ENCODE results near the gene FLCN.

Gene FLCN

GRCh38 chr17:17236295-17237025, 508 bp downstream of the FLCN start:
- H3K27me3 ChIP-seq (ENCODE audit: control insufficient read depth in 1 of 2, insufficient read depth in 2 of 2, low read length in 2 of 2) = no peaks in the 10 kb centered on the region
- peaks cover 2 to 15% of the 10 kb centered on the region in 2 donors for H3K36me3 ChIP-seq (ENCODE audit: control insufficient read depth in 1 of 2, insufficient read depth in 2 of 2, low read length in 2 of 2)
- peak overlapping the region; percentile 49 to 91 for H3K9ac ChIP-seq (ENCODE audit: low read depth in 1 of 2, low read length in 2 of 2)
- peak overlapping the region; percentile 80 to 91 for H3K4me3 ChIP-seq (ENCODE audit: low read depth in 1 of 2, low read length in 2 of 2)
- no peaks in the 10 kb centered on the region for H3K9me3 ChIP-seq (ENCODE audit: control insufficient read depth in 1 of 2, low read length in 2 of 2)
- peak overlapping the region; percentile 95 for H3K27ac ChIP-seq (ENCODE audit: low read depth, low read length)
- peaks cover 22 to 26% of the 10 kb centered on the region in 2 donors for H3K4me1 ChIP-seq (ENCODE audit: control insufficient read depth in 1 of 2, insufficient read depth in 2 of 2, low read length in 2 of 2)

GRCh38 chr17:17235212-17236174, 1.5 kb downstream of the FLCN start:
- Histone ChIP-seq H3K4me3 (ENCODE audit: low read depth in 1 of 2, low read length in 2 of 2) (peak overlapping the region; percentile 80 to 91), H3K4me1 (ENCODE audit: control insufficient read depth in 1 of 2, insufficient read depth in 2 of 2, low read length in 2 of 2) (peaks cover 22 to 27% of the 10 kb centered on the region in 2 donors), H3K27me3 (ENCODE audit: control insufficient read depth in 1 of 2, insufficient read depth in 2 of 2, low read length in 2 of 2) (no peaks in the 10 kb centered on the region)

GRCh38 chr17:17232303-17232621, 4.7 kb downstream of the FLCN start:
- no peak overlapping the region for H3K4me3 ChIP-seq (ENCODE audit: low read depth in 1 of 2, low read length in 2 of 2)
- peaks cover 20 to 57% of the 10 kb centered on the region in 2 donors for H3K36me3 ChIP-seq (ENCODE audit: control insufficient read depth in 1 of 2, insufficient read depth in 2 of 2, low read length in 2 of 2)
- no peaks in the 10 kb centered on the region for H3K27me3 ChIP-seq (ENCODE audit: control insufficient read depth in 1 of 2, insufficient read depth in 2 of 2, low read length in 2 of 2)
- no peak overlapping the region for H3K9ac ChIP-seq (ENCODE audit: low read depth in 1 of 2, low read length in 2 of 2)
- no peak overlapping the region for H3K27ac ChIP-seq (ENCODE audit: low read depth, low read length)
- H3K4me1 ChIP-seq (ENCODE audit: control insufficient read depth in 1 of 2, insufficient read depth in 2 of 2, low read length in 2 of 2) = peaks cover 22 to 27% of the 10 kb centered on the region in 2 donors
- no peaks in the 10 kb centered on the region for H3K9me3 ChIP-seq (ENCODE audit: control insufficient read depth in 1 of 2, low read length in 2 of 2)

More at GRCh38 chr17:17235212-17236174, 1.5 kb downstream of the FLCN start:
- Histone ChIP-seq H3K27ac (ENCODE audit: low read depth, low read length) (no peak overlapping the region), H3K36me3 (ENCODE audit: control insufficient read depth in 1 of 2, insufficient read depth in 2 of 2, low read length in 2 of 2) (peaks cover 6 to 24% of the 10 kb centered on the region in 2 donors), H3K9ac (ENCODE audit: low read depth in 1 of 2, low read length in 2 of 2) (peak overlapping the region; percentile 49 to 91), H3K9me3 (ENCODE audit: control insufficient read depth in 1 of 2, low read length in 2 of 2) (no peaks in the 10 kb centered on the region)

- Histone ChIP-seq H3K4me1 (ENCODE audit: control insufficient read depth in 1 of 2, insufficient read depth in 2 of 2, low read length in 2 of 2) (peaks cover 22 to 27% of the 10 kb centered on the region in 2 donors), H3K36me3 (ENCODE audit: control insufficient read depth in 1 of 2, insufficient read depth in 2 of 2, low read length in 2 of 2) (peaks cover 25 to 62% of the 10 kb centered on the region in 2 donors), H3K27me3 (ENCODE audit: control insufficient read depth in 1 of 2, insufficient read depth in 2 of 2, low read length in 2 of 2) (no peaks in the 10 kb centered on the region), H3K9ac (ENCODE audit: low read depth in 1 of 2, low read length in 2 of 2) (no peak overlapping the region), H3K27ac (ENCODE audit: low read depth, low read length) (no peak overlapping the region), H3K4me3 (ENCODE audit: low read depth in 1 of 2, low read length in 2 of 2) (peak overlapping the region in 1 of 2 donors; percentile 21), H3K9me3 (ENCODE audit: control insufficient read depth in 1 of 2, low read length in 2 of 2) (no peaks in the 10 kb centered on the region)
These were observed 5.2 kb downstream of the FLCN start for GRCh38 chr17:17231621-17232302.

- Histone ChIP-seq H3K27me3 (ENCODE audit: control insufficient read depth in 1 of 2, insufficient read depth in 2 of 2, low read length in 2 of 2) (no peaks in the 10 kb centered on the region), H3K9me3 (ENCODE audit: control insufficient read depth in 1 of 2, low read length in 2 of 2) (no peaks in the 10 kb centered on the region), H3K4me3 (ENCODE audit: low read depth in 1 of 2, low read length in 2 of 2) (no peak overlapping the region), H3K27ac (ENCODE audit: low read depth, low read length) (no peak overlapping the region), H3K4me1 (ENCODE audit: control insufficient read depth in 1 of 2, insufficient read depth in 2 of 2, low read length in 2 of 2) (peaks cover 11 to 15% of the 10 kb centered on the region in 2 donors), H3K9ac (ENCODE audit: low read depth in 1 of 2, low read length in 2 of 2) (no peak overlapping the region), H3K36me3 (ENCODE audit: control insufficient read depth in 1 of 2, insufficient read depth in 2 of 2, low read length in 2 of 2) (peaks cover 40 to 81% of the 10 kb centered on the region in 2 donors)
These were observed 7.3 kb downstream of the FLCN start for GRCh38 chr17:17229416-17230384.

- H3K9me3 ChIP-seq (ENCODE audit: control insufficient read depth in 1 of 2, low read length in 2 of 2) = no peaks in the 10 kb centered on the region
- H3K36me3 ChIP-seq (ENCODE audit: control insufficient read depth in 1 of 2, insufficient read depth in 2 of 2, low read length in 2 of 2) = peaks cover 46 to 91% of the 10 kb centered on the region in 2 donors
- H3K27me3 ChIP-seq (ENCODE audit: control insufficient read depth in 1 of 2, insufficient read depth in 2 of 2, low read length in 2 of 2) = no peaks in the 10 kb centered on the region
- H3K9ac ChIP-seq (ENCODE audit: low read depth in 1 of 2, low read length in 2 of 2) = no peak overlapping the region
- no peak overlapping the region for H3K27ac ChIP-seq (ENCODE audit: low read depth, low read length)
- H3K4me1 ChIP-seq (ENCODE audit: control insufficient read depth in 1 of 2, insufficient read depth in 2 of 2, low read length in 2 of 2) = peaks cover 11 to 15% of the 10 kb centered on the region in 2 donors
- H3K4me3 ChIP-seq (ENCODE audit: low read depth in 1 of 2, low read length in 2 of 2) = no peak overlapping the region
These were observed 8.3 kb downstream of the FLCN start for GRCh38 chr17:17228521-17229279.

- no peak overlapping the region for H3K4me3 ChIP-seq (ENCODE audit: low read depth in 1 of 2, low read length in 2 of 2)
- no peak overlapping the region for H3K27ac ChIP-seq (ENCODE audit: low read depth, low read length)
- H3K9me3 ChIP-seq (ENCODE audit: control insufficient read depth in 1 of 2, low read length in 2 of 2) = no peaks in the 10 kb centered on the region
- H3K4me1 ChIP-seq (ENCODE audit: control insufficient read depth in 1 of 2, insufficient read depth in 2 of 2, low read length in 2 of 2) = peaks cover 11 to 15% of the 10 kb centered on the region in 2 donors
- no peak overlapping the region for H3K9ac ChIP-seq (ENCODE audit: low read depth in 1 of 2, low read length in 2 of 2)
- H3K27me3 ChIP-seq (ENCODE audit: control insufficient read depth in 1 of 2, insufficient read depth in 2 of 2, low read length in 2 of 2) = no peaks in the 10 kb centered on the region
- H3K36me3 ChIP-seq (ENCODE audit: control insufficient read depth in 1 of 2, insufficient read depth in 2 of 2, low read length in 2 of 2) = peaks cover 51 to 96% of the 10 kb centered on the region in 2 donors
These were observed 9.1 kb downstream of the FLCN start for GRCh38 chr17:17227608-17228520.

GRCh38 chr17:17226451-17227265, 10.3 kb downstream of the FLCN start:
- Histone ChIP-seq H3K9me3 (ENCODE audit: control insufficient read depth in 1 of 2, low read length in 2 of 2) (no peaks in the 10 kb centered on the region), H3K4me3 (ENCODE audit: low read depth in 1 of 2, low read length in 2 of 2) (no peak overlapping the region), H3K27ac (ENCODE audit: low read depth, low read length) (no peak overlapping the region), H3K4me1 (ENCODE audit: control insufficient read depth in 1 of 2, insufficient read depth in 2 of 2, low read length in 2 of 2) (peaks cover under 1 to 3% of the 10 kb centered on the region in 2 donors), H3K36me3 (ENCODE audit: control insufficient read depth in 1 of 2, insufficient read depth in 2 of 2, low read length in 2 of 2) (peaks cover 59 to 94% of the 10 kb centered on the region in 2 donors), H3K27me3 (ENCODE audit: control insufficient read depth in 1 of 2, insufficient read depth in 2 of 2, low read length in 2 of 2) (no peaks in the 10 kb centered on the region), H3K9ac (ENCODE audit: low read depth in 1 of 2, low read length in 2 of 2) (no peak overlapping the region)

Measured in duodenal mucosa (tissue), 2 donors.